Endodermal cell (in vitro differentiated cells): ENCODE data around the gene ZNF710. TPM values are rescaled to one million over a fixed set of nuclear protein-coding genes. Genes with fewer than 3 reads are reported as not detected.

Experiments
- DNase-seq: peaks from one replicate; pipeline ENCODE4 v3.0.0-alpha.2; 2017
- H3K27ac ChIP-seq: 2 replicates; pipeline ENCODE4 v1.5.1; 2013; ENCODE audit warnings: mild to moderate bottlenecking, low read depth, low read length, moderate library complexity
- H3K27me3 ChIP-seq: 2 replicates; pipeline ENCODE4 v1.6.1; 2013; ENCODE audit warnings: mild to moderate bottlenecking, low read length, moderate library complexity; ENCODE audit not compliant: insufficient read depth, control insufficient read depth, poor library complexity, severe bottlenecking
- H3K36me3 ChIP-seq: 2 replicates; pipeline ENCODE4 v1.7.0; 2013; ENCODE audit warnings: mild to moderate bottlenecking, low read length, moderate library complexity; ENCODE audit not compliant: control insufficient read depth, insufficient read depth
- H3K4me1 ChIP-seq: one replicate; pipeline ENCODE4 v1.7.0; 2013; ENCODE audit warnings: low read length; ENCODE audit not compliant: control insufficient read depth, insufficient read depth
- H3K4me3 ChIP-seq: 2 replicates; pipeline ENCODE4 v1.5.1; 2013; ENCODE audit warnings: mild to moderate bottlenecking, low read length, moderate library complexity
- H3K9ac ChIP-seq: 2 replicates; pipeline ENCODE4 v1.6.1; 2013; ENCODE audit warnings: mild to moderate bottlenecking, low read length, moderate library complexity; ENCODE audit not compliant: poor library complexity, severe bottlenecking; ENCODE audit errors: extremely low read depth
- H3K9me3 ChIP-seq: 2 replicates; pipeline ENCODE4 v1.6.1; 2013; ENCODE audit warnings: mild to moderate bottlenecking, low read length, moderate library complexity; ENCODE audit not compliant: control insufficient read depth
- H3K27ac Mint-ChIP-seq: 2 replicates; pipeline ENCODE4 v1.8.0; 2020; ENCODE audit warnings: mixed read lengths
- H3K27me3 Mint-ChIP-seq: 2 replicates; pipeline ENCODE4 v1.8.0; 2021; ENCODE audit warnings: mild to moderate bottlenecking, mixed read lengths; ENCODE audit not compliant: insufficient read depth
- H3K36me3 Mint-ChIP-seq: 2 replicates; pipeline ENCODE4 v1.8.0; 2020; ENCODE audit warnings: low read depth, mixed read lengths
- H3K4me1 Mint-ChIP-seq: 2 replicates; pipeline ENCODE4 v1.8.0; 2020; ENCODE audit warnings: mixed read lengths
- H3K4me3 Mint-ChIP-seq: 2 replicates; pipeline ENCODE4 v1.8.0; 2020; ENCODE audit warnings: mild to moderate bottlenecking, moderate library complexity, mixed read lengths
- H3K9me3 Mint-ChIP-seq: 2 replicates; pipeline ENCODE4 v1.8.0; 2020; ENCODE audit warnings: mild to moderate bottlenecking, mixed read lengths
- CTCF ChIP-seq: fragments of 200-600 bp; sonication (generic); conservative IDR thresholded peaks from 2 replicates; pipeline ENCODE4 v1.5.0; 2021; ENCODE audit warnings: antibody characterized with exemption, mild to moderate bottlenecking
- WGBS, 2 experiments: methylation state at CpG; one replicate each; pipeline versions ENCODE4 v1.1.5 to v1.1.7; 2013; ENCODE audit warnings: missing lambda C conversion rate in 2 of 2, mixed read lengths in 1 of 2; ENCODE audit not compliant: insufficient coverage in 1 of 2, insufficient read length in 1 of 2; 5-methylcytosine and 5-hydroxymethylcytosine counted together
- total RNA-seq, 2 donors: library from RNA; stranded (reverse); fragmentation: NEBNext Ultra II Directional in 1 of 2; extraction: Animal tissue kit (Norgen Biotek cat#: 25700) in 1 of 2; gene quantifications; 2 replicates in 1 of 2; 3 replicates in 1 of 2; pipeline ENCODE4 v1.2.1, GENCODE V29; 2021

Gene ZNF710
- total RNA-seq, 2 donors from 2014 or later = 31.8 to 39.1 TPM

GRCh38 chr15:90035840-90036230 lies 34.7 kb downstream of the ZNF710 start:
- TF ChIP-seq CTCF = no peak
- peak overlapping the region; percentile 68 for H3K27ac Mint-ChIP-seq
- Histone ChIP-seq H3K9me3 (no peaks in the 10 kb centered on the region), H3K4me1 (peaks cover 17% of the 10 kb centered on the region), H3K4me3 (no peak overlapping the region), H3K27me3 (no peaks in the 10 kb centered on the region), H3K36me3 (no peaks in the 10 kb centered on the region), H3K9ac (no peak overlapping the region), H3K27ac (peak overlapping the region; percentile 95)
- DNase-seq = no peak
- H3K9me3 Mint-ChIP-seq = no peaks in the 10 kb centered on the region
- WGBS, 2 experiments = 78 to 81% methylated on average over 8 to 10 of the region's 10 CpGs
- H3K27me3 Mint-ChIP-seq = no peaks in the 10 kb centered on the region
- H3K36me3 Mint-ChIP-seq = no peaks in the 10 kb centered on the region
- H3K4me1 Mint-ChIP-seq = peaks cover 70% of the 10 kb centered on the region
- peak overlapping the region; percentile 30 for H3K4me3 Mint-ChIP-seq

GRCh38 chr15:90036343-90036742 lies 35.2 kb downstream of the ZNF710 start:
- no peaks in the 10 kb centered on the region for H3K36me3 ChIP-seq
- H3K27ac ChIP-seq = peak overlapping the region; percentile 95
- Mint-ChIP-seq H3K4me1 (peaks cover 71% of the 10 kb centered on the region), H3K27ac (peak overlapping the region; percentile 66), H3K9me3 (no peaks in the 10 kb centered on the region), H3K27me3 (no peaks in the 10 kb centered on the region), H3K4me3 (peak overlapping the region; percentile 30), H3K36me3 (no peaks in the 10 kb centered on the region)
- TF ChIP-seq CTCF = no peak
- WGBS, 2 experiments = 64 to 79% methylated on average over 8 to 9 of the region's 9 CpGs
- no peak overlapping the region for H3K9ac ChIP-seq
- peaks cover 17% of the 10 kb centered on the region for H3K4me1 ChIP-seq
- H3K27me3 ChIP-seq = no peaks in the 10 kb centered on the region
- H3K9me3 ChIP-seq = no peaks in the 10 kb centered on the region
- peak; percentile 42 for DNase-seq
- H3K4me3 ChIP-seq = no peak overlapping the region

GRCh38 chr15:90036806-90037510 lies 35.8 kb downstream of the ZNF710 start:
- peak; percentile 38 for DNase-seq
- H3K27me3 Mint-ChIP-seq = no peaks in the 10 kb centered on the region
- H3K4me1 ChIP-seq = peaks cover 17% of the 10 kb centered on the region
- no peaks in the 10 kb centered on the region for H3K36me3 ChIP-seq
- H3K4me1 Mint-ChIP-seq = peaks cover 70% of the 10 kb centered on the region
- H3K27ac Mint-ChIP-seq = peak overlapping the region; percentile 78
- no peaks in the 10 kb centered on the region for H3K9me3 Mint-ChIP-seq
- no peak overlapping the region for H3K4me3 ChIP-seq
- whole genome bisulfite sequencing, 2 experiments = 88 to 93% methylated on average over 7 to 11 of the region's 11 CpGs
- H3K27me3 ChIP-seq = no peaks in the 10 kb centered on the region
- peak overlapping the region; percentile 95 for H3K27ac ChIP-seq
- H3K9ac ChIP-seq = no peak overlapping the region
- no peak overlapping the region for H3K4me3 Mint-ChIP-seq
- no peaks in the 10 kb centered on the region for H3K9me3 ChIP-seq
- no peak for TF ChIP-seq CTCF
- H3K36me3 Mint-ChIP-seq = no peaks in the 10 kb centered on the region
